ENCODE measurements around the gene FRAS1.

DNA sequence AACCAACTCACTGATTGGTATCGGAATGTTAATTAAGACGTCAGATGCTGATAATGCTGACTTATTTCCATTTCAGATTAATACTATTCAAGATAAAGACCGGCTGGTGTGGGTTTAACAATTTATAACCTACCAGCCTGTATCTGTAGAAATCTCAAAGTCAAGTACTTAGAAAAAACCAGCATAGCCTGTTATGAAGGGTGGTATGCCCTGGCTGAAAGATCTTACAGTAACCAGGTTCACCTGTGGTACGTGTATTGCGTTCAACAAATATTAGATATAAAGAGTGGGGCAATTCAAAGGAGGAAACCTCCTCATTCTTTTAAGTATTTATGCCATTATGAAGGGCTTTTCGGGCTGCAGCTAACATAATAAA is 253.6 kb downstream of the FRAS1 start:
- TF ChIP-seq, protein P1, sequence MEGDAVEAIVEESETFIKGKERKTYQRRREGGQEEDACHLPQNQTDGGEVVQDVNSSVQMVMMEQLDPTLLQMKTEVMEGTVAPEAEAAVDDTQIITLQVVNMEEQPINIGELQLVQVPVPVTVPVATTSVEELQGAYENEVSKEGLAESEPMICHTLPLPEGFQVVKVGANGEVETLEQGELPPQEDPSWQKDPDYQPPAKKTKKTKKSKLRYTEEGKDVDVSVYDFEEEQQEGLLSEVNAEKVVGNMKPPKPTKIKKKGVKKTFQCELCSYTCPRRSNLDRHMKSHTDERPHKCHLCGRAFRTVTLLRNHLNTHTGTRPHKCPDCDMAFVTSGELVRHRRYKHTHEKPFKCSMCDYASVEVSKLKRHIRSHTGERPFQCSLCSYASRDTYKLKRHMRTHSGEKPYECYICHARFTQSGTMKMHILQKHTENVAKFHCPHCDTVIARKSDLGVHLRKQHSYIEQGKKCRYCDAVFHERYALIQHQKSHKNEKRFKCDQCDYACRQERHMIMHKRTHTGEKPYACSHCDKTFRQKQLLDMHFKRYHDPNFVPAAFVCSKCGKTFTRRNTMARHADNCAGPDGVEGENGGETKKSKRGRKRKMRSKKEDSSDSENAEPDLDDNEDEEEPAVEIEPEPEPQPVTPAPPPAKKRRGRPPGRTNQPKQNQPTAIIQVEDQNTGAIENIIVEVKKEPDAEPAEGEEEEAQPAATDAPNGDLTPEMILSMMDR (IDR thresholded peaks at IDR 0.05): no peak
- TF ChIP-seq EZH2 (IDR thresholded peaks at IDR 0.05; ENCODE audit: borderline replicate concordance, insufficient read depth, low read depth, low read length, poor library complexity, severe bottlenecking): no peak
